Fibroblast of lung (primary cell): ENCODE measurements around the gene EFCC1.

Experiments used
- EZH2 ChIP-seq: IDR thresholded peaks from 2 replicates; pipeline ENCODE4 v1.5.1; 2012; ENCODE audit warnings: low read length, control low read depth, mild to moderate bottlenecking; ENCODE audit errors: missing control alignments
- TF ChIP-seq, protein P1 (sequence below), 2 donors: IDR thresholded peaks in 1 of 2; conservative IDR thresholded peaks in 1 of 2; 1 replicate in 1 of 2; 2 replicates in 1 of 2; pipeline ENCODE4 v1.5.1; 2011 to 2012; ENCODE audit warnings: low read length in 2 of 2, control low read depth in 1 of 2, inconsistent platforms in 1 of 2, low read depth in 1 of 2, mild to moderate bottlenecking in 1 of 2

DNA sequence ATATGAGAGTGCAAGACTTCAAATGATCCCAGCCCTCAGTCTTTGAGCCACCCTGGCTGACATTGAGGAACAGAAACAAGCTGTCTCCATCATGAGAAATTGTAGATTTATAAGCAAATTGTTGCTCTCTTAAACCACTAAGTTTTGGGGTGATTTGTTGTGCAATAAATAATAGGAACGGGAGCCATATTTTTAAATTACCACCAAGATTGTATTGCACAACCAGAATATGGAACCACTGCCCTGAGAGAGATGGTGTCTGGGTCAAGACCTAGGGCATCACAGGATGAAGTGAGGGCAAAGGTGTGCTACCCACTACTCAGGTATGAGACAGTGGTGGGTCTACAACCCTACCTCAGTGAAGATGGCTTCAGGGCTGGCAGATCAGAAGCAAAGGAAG, 4.9 kb upstream of the EFCC1 start:
- TF ChIP-seq, protein P1, sequence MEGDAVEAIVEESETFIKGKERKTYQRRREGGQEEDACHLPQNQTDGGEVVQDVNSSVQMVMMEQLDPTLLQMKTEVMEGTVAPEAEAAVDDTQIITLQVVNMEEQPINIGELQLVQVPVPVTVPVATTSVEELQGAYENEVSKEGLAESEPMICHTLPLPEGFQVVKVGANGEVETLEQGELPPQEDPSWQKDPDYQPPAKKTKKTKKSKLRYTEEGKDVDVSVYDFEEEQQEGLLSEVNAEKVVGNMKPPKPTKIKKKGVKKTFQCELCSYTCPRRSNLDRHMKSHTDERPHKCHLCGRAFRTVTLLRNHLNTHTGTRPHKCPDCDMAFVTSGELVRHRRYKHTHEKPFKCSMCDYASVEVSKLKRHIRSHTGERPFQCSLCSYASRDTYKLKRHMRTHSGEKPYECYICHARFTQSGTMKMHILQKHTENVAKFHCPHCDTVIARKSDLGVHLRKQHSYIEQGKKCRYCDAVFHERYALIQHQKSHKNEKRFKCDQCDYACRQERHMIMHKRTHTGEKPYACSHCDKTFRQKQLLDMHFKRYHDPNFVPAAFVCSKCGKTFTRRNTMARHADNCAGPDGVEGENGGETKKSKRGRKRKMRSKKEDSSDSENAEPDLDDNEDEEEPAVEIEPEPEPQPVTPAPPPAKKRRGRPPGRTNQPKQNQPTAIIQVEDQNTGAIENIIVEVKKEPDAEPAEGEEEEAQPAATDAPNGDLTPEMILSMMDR (conservative IDR thresholded peaks at IDR 0.05 in 1 of 2, IDR thresholded peaks at IDR 0.05 in 1 of 2; ENCODE audit: low read depth in 1 of 2, low read length in 2 of 2), result no peak
- no peak for TF ChIP-seq EZH2
